Common myeloid progenitor, CD34-positive (primary cell): ENCODE results near the gene IL4R.

Experiments used
- CTCF ChIA-PET: fragments of 350-600 bp; sonication (Branson Sonifier 250); formaldehyde crosslinking; loops from one replicate; lab custom pipeline; 2021; ENCODE audit warnings: antibody characterized with exemption; lab: Charles Lee
- POLR2A ChIA-PET: fragments of 350-600 bp; sonication (Branson Sonifier 250); formaldehyde crosslinking; loops from one replicate; lab custom pipeline; 2021; ENCODE audit warnings: antibody characterized with exemption; lab: Charles Lee
- DNase-seq, 3 donors: peaks; one replicate each; pipeline versions ENCODE4 v3.0.0 to v3.0.0-alpha.2; 2013
- H3K27ac ChIP-seq, 2 experiments: 1 replicate in 1 of 2; 2 replicates in 1 of 2; pipeline ENCODE4 v1.7.0; 2013; ENCODE audit warnings: inconsistent platforms in 2 of 2, low read length in 2 of 2, mild to moderate bottlenecking in 2 of 2, low read depth in 1 of 2, moderate library complexity in 1 of 2; ENCODE audit not compliant: severe bottlenecking in 2 of 2, insufficient read depth in 1 of 2, poor library complexity in 1 of 2
- H3K27me3 ChIP-seq, 5 experiments: replicated peaks in 2 of 5; 1 replicate in 3 of 5; 2 replicates in 2 of 5; pipeline versions ENCODE4 v1.6.1 to v1.7.0; 2013; ENCODE audit warnings: low read length in 4 of 5, mild to moderate bottlenecking in 2 of 5, moderate library complexity in 2 of 5, inconsistent platforms in 1 of 5; ENCODE audit not compliant: insufficient read depth in 5 of 5, control insufficient read depth in 4 of 5
- H3K36me3 ChIP-seq, 4 experiments: 1 replicate in 2 of 4; 2 replicates in 2 of 4; pipeline versions ENCODE4 v1.6.1 to v1.7.0; 2013; ENCODE audit warnings: low read length in 3 of 4, control low read depth in 1 of 4, mild to moderate bottlenecking in 1 of 4; ENCODE audit not compliant: control insufficient read depth in 4 of 4, insufficient read depth in 4 of 4
- H3K4me1 ChIP-seq, 4 experiments: 1 replicate in 3 of 4; 2 replicates in 1 of 4; pipeline versions ENCODE4 v1.6.1 to v1.7.1; 2013; ENCODE audit warnings: low read length in 3 of 4, mild to moderate bottlenecking in 3 of 4, control low read depth in 1 of 4, inconsistent platforms in 1 of 4, moderate library complexity in 1 of 4; ENCODE audit not compliant: control insufficient read depth in 4 of 4, insufficient read depth in 4 of 4; ENCODE audit errors: control extremely low read depth in 1 of 4
- H3K4me3 ChIP-seq, 7 experiments: 1 replicate in 4 of 7; 2 replicates in 3 of 7; pipeline versions ENCODE4 v1.5.1 to v1.7.0; 2013; ENCODE audit warnings: mild to moderate bottlenecking in 7 of 7, low read length in 6 of 7, moderate library complexity in 6 of 7, inconsistent platforms in 2 of 7, low read depth in 2 of 7, control low read depth in 1 of 7; ENCODE audit not compliant: insufficient read depth in 4 of 7, control insufficient read depth in 1 of 7; ENCODE audit errors: extremely low read depth in 1 of 7
- H3K9me3 ChIP-seq, 5 experiments: 1 replicate in 4 of 5; 2 replicates in 1 of 5; pipeline versions ENCODE4 v1.6.1 to v1.7.1; 2013; ENCODE audit warnings: low read length in 4 of 5, mild to moderate bottlenecking in 2 of 5, inconsistent platforms in 1 of 5, low read depth in 1 of 5, moderate library complexity in 1 of 5; ENCODE audit not compliant: control insufficient read depth in 4 of 5, insufficient read depth in 2 of 5; ENCODE audit errors: control extremely low read depth in 1 of 5
- WGBS: methylation state at CpG from one replicate; pipeline ENCODE4 v1.1.5; 2013; ENCODE audit not compliant: insufficient coverage; 5-methylcytosine and 5-hydroxymethylcytosine counted together

IL4R gene

GRCh38 chr16:27404163-27404823, 90.5 kb downstream of the IL4R start:
- Histone ChIP-seq H3K9me3 (no peaks in the 10 kb centered on the region), H3K4me3 (no peak overlapping the region), H3K4me1 (peaks cover 2 to 77% (median 45%) of the 10 kb centered on the region in 4 experiments), H3K27me3 (no peaks in the 10 kb centered on the region), H3K36me3 (no peaks in the 10 kb centered on the region), H3K27ac (no peak overlapping the region)
- WGBS: 71% methylated on average over 10 of the region's 10 CpGs
- ChIA-PET POLR2A (interaction anchor here (0.8 to 1.2 kb wide), 2 partner anchors 27 to 46 kb away, joined by 3 read pairs; no protein-coding TSS in a partner anchor), CTCF (interaction anchor here (0.8 to 6.0 kb wide), 9 partner anchors 10 to 250 kb away, joined by 3 to 33 read pairs (median 3); no protein-coding TSS in a partner anchor)
- no peak for DNase-seq

- Histone ChIP-seq H3K4me1 (peaks cover 2 to 64% (median 39%) of the 10 kb centered on the region in 4 experiments), H3K9me3 (peaks cover 0 to 3% (median 0%) of the 10 kb centered on the region in 5 experiments), H3K36me3 (no peaks in the 10 kb centered on the region), H3K27ac (no peak overlapping the region), H3K4me3 (no peak overlapping the region), H3K27me3 (no peaks in the 10 kb centered on the region)
- CTCF ChIA-PET: interaction anchor here (1.2 to 6.0 kb wide), 4 partner anchors 16 to 46 kb away, joined by 5 to 33 read pairs (median 17); no protein-coding TSS in a partner anchor
- DNase-seq: no peak
- WGBS: 78% methylated on average over 9 of the region's 19 CpGs
- POLR2A ChIA-PET: interaction anchor here (1.2 kb wide), 1 partner anchor 25 kb away, joined by 3 read pairs; no protein-coding TSS in a partner anchor
These were observed 92.0 kb downstream of the IL4R start for GRCh38 chr16:27405546-27406451.

GRCh38 chr16:27406511-27407128, 92.8 kb downstream of the IL4R start:
- peaks cover 2 to 56% (median 32%) of the 10 kb centered on the region in 4 experiments for H3K4me1 ChIP-seq
- peaks cover 0 to 3% (median 0%) of the 10 kb centered on the region in 5 experiments for H3K9me3 ChIP-seq
- CTCF ChIA-PET: interaction anchor here (1.5 to 3.5 kb wide), 6 partner anchors 8 to 43 kb away, joined by 3 to 29 read pairs (median 5); no protein-coding TSS in a partner anchor
- no peaks in the 10 kb centered on the region for H3K27me3 ChIP-seq
- no peaks in the 10 kb centered on the region for H3K36me3 ChIP-seq
- no peak for DNase-seq
- 81% methylated on average over 3 of the region's 6 CpGs for WGBS
- POLR2A ChIA-PET: no interaction called here
- no peak overlapping the region for H3K4me3 ChIP-seq
- H3K27ac ChIP-seq: no peak overlapping the region

GRCh38 chr16:27407133-27407532, 93.4 kb downstream of the IL4R start:
- H3K27me3 ChIP-seq: no peaks in the 10 kb centered on the region
- H3K27ac ChIP-seq: no peak overlapping the region
- H3K9me3 ChIP-seq: peaks cover 0 to 3% (median 0%) of the 10 kb centered on the region in 5 experiments
- no peak overlapping the region for H3K4me3 ChIP-seq
- POLR2A ChIA-PET: interaction anchor here (0.6 kb wide), 1 partner anchor 46 kb away, joined by 3 read pairs; no protein-coding TSS in a partner anchor
- DNase-seq: no peak
- peaks cover 2 to 51% (median 27%) of the 10 kb centered on the region in 4 experiments for H3K4me1 ChIP-seq
- WGBS: 93% methylated on average over 2 of the region's 2 CpGs
- H3K36me3 ChIP-seq: no peaks in the 10 kb centered on the region
- CTCF ChIA-PET: interaction anchor here (1.3 to 3.5 kb wide), 7 partner anchors 8 to 42 kb away, joined by 3 to 29 read pairs (median 5); no protein-coding TSS in a partner anchor

- Histone ChIP-seq H3K36me3 (no peaks in the 10 kb centered on the region), H3K4me1 (peaks cover 0 to 41% (median 17%) of the 10 kb centered on the region in 4 experiments), H3K27me3 (no peaks in the 10 kb centered on the region), H3K27ac (no peak overlapping the region), H3K4me3 (no peak overlapping the region), H3K9me3 (peaks cover 0 to 5% (median 0%) of the 10 kb centered on the region in 5 experiments)
- ChIA-PET CTCF (interaction anchor here (0.7 to 3.5 kb wide), 8 partner anchors 9 to 41 kb away, joined by 3 to 29 read pairs (median 4); no protein-coding TSS in a partner anchor), POLR2A (no interaction called here)
- DNase-seq: peak in 1 of 3 donors; percentile 46
- 98% methylated on average over 3 of the region's 3 CpGs for WGBS
These were observed 94.3 kb downstream of the IL4R start for GRCh38 chr16:27408012-27408601.

GRCh38 chr16:27408602-27409031, 94.8 kb downstream of the IL4R start:
- Histone ChIP-seq H3K4me1 (peaks cover 0 to 36% (median 14%) of the 10 kb centered on the region in 4 experiments), H3K36me3 (no peaks in the 10 kb centered on the region), H3K4me3 (no peak overlapping the region), H3K9me3 (peaks cover 0 to 5% (median 0%) of the 10 kb centered on the region in 5 experiments), H3K27ac (no peak overlapping the region), H3K27me3 (no peaks in the 10 kb centered on the region)
- ChIA-PET POLR2A (no interaction called here), CTCF (interaction anchor here (1.0 to 2.2 kb wide), 5 partner anchors 8 to 41 kb away, joined by 3 to 8 read pairs (median 4); no protein-coding TSS in a partner anchor)
- WGBS: 81% methylated on average over 6 of the region's 6 CpGs
- DNase-seq: no peak
